T-helper 22 cell (primary cell): ENCODE results near the gene CBX8.

Source experiments
- DNase-seq: peaks from one replicate; pipeline ENCODE4 v3.0.0-alpha.2; 2020; ENCODE audit warnings: low read depth

Gene CBX8

GRCh38 chr17:79804856-79805696 is 8.2 kb upstream of the CBX8 start:
- no peak for DNase-seq

DNA sequence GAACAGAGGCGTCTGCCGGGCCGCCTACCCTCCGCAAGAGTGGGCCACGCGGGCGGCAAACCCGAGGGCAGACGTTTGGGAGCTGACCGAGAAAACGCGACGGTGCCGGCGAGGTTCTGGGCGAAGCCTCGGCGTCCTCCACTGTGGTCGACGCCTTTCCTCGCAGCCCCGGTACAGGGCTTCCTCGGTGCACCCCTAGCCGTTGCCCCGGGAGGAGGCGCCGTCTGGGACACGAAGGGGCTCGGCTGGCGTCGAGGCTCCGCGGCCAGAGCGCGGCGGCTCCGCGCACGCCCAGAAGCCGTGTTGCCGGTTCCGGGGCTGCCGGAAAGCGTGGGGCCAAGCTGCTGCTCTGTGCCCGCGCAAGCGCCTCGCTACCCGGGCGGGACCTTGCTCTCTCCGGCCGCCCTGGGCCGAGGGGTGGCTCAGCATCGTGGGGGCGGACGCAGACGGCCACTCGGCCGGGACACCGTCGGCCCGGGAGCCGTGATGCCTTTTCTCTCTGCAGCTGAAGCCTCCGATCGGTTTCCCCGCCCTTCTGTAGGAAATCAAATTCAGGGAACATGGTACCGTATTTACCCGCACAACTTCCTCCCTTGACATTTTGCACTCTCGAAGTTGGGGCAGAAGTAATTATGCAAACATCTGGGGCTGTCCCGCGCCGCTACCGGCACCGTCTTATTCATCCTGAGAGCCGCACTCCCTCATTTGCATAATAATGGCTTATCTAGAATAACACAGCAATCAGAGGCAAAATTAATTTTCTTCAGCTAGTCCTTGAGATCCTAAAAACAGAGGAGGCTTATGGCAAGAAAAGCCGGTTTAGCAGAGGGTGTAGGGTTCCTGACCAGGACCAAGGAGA is 7.3 kb upstream of the CBX8 start:
- DNase-seq, result no peak

DNA sequence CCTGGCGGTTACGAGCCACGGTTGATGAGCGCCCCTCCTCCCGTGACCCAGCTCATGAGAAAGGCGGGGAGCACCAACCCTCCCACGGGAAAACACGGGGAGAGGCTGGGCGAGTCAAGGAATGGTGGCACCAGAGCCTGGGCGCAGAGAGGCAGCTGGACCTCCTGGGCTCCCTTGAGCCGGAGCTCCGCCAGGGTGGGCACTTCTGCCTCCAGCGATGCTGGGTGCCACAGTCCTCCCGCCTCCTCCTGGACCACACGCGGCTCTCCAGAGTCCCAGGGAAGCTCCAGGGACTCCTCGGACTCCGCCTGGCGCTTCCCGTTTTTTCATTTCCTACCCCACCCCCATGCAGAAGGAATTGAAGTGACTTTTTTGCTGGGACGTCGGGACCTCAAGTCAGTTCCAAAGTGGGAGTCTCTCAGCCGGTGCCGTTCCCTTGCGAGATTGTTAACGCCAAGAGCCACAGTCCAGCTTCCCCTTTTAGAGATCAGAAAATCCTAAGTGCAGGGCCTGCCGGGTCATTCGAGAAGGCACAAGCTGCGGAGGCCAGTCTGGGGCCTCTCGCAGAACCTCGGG is 6.6 kb upstream of the CBX8 start:
- no peak for DNase-seq

GRCh38 chr17:79802736-79803420 is 6.0 kb upstream of the CBX8 start:
- no peak for DNase-seq

- no peak for DNase-seq
Observed at GRCh38 chr17:79802039-79802735, 5.3 kb upstream of the CBX8 start.

DNA sequence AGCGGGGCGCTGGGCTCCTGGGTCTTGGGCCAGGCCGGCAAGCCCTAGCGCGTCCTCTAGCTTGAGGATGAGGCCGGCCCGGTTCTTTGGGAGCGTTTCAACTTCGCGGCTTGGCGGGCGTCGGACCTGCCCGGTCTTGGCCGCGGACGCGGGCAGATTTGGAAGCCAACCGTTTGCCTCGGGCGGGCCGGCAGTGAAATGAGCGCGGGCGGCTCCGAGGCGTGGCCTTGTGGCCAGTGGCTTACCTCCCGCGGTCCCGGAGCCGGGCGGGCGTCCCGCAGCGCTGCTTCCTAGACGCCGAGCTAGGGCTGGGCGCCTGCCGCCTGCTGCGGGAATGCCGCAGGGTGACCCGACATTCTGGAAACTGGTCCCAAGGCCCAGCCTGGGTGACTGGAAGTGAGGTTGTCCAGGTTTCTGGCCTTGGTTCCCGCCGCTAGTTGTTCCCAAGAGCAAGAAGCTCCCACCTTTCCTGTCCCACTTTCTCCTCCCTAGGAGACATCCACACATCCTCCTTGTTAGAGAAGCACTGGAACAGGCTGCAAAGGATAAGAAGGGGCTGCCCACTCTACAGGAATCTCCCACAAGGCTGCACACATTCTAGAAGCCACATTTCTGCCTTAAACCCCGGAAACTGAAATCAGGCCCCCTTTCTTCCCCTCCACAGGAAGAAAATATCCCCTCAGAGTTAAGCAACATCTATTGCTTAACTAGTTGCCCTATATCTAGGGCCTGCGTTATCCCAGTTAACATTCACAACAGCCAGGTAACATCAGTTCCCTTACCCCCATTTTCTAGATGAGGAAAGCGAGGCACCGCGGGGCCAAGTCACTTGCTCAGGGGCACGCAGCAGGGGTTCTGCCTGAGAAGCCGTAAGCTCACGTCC is 4.5 kb upstream of the CBX8 start:
- DNase-seq, result no peak

DNA sequence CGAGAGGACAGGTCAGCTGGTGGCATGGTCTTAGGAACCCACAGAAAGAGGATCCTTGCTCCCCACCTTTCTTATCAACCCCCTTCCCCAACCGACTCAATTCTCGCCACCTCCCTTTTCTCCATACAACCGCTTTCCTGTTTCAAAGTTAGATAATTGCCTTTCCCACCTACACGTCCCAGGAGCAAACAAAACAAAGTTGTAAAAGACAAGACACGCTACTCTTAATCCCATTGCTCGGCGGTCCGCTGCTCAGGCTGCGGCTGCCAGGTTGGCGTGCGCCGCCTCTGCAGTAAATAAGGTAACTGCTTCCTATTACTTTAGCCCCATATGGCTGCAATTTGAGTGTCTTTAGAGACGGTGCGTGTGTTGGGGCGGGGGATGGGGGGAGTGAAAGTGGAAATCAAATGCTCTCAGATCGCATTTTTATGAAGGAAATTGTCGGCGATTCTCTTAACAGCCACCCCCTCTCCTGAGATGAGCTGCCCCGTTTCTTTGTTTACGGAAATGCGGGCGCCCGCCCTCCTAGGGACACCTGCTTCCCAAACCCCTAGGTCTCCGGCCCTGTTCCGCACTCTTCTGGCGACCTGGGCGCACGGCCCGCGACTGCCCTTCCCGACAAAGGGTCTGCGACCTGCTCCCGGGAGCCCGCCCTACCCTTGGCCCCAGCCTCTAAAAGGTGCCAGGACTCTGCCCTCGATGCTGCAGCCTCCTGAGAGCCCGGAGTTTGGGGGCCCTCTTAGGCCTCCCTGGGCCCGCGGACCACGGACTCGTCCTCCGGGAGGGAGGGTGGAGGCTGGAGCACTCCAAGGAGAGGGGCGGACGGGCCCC is 3.7 kb upstream of the CBX8 start:
- no peak for DNase-seq

DNA sequence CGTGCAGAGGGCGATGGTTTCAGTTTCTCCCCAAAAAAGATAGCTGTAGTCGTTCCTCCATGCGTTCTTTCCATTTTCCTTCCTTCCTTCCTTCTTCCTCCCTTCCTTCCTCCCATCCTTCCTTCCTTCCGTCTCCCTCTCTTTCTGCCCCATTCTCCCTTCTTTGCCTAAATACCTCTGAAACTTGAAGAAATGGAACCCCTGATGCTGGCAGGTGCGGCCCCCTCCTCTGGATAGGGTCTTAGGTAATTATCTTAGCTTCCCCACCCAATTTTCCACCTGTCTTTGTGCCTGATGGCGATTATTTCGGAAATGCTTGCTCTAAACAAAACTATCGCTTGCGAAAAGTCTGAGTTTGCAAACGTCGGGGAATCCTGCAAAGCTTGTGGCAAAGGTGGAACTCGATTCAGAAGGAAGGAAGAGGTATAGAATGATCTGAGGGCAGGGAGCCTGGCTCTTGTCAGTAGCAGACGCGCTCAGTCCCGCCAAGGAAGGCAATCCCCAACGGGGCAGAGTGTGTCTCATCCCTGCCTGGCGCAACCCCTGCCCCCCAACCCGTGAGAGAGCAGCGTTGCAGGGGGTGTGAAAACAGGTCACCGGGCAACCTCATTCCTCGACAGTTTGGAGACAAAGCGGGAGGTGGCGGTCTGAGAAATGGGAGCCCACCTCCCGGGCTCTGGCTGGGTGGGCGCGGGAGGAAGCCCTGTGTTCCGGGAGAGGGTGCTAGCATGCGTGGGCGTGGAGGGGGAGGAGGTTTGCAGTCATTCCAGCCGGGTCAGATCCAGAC is 2.9 kb upstream of the CBX8 start:
- no peak for DNase-seq

- no peak for DNase-seq
Observed at GRCh38 chr17:79799174-79799537, 2.3 kb upstream of the CBX8 start.

DNA sequence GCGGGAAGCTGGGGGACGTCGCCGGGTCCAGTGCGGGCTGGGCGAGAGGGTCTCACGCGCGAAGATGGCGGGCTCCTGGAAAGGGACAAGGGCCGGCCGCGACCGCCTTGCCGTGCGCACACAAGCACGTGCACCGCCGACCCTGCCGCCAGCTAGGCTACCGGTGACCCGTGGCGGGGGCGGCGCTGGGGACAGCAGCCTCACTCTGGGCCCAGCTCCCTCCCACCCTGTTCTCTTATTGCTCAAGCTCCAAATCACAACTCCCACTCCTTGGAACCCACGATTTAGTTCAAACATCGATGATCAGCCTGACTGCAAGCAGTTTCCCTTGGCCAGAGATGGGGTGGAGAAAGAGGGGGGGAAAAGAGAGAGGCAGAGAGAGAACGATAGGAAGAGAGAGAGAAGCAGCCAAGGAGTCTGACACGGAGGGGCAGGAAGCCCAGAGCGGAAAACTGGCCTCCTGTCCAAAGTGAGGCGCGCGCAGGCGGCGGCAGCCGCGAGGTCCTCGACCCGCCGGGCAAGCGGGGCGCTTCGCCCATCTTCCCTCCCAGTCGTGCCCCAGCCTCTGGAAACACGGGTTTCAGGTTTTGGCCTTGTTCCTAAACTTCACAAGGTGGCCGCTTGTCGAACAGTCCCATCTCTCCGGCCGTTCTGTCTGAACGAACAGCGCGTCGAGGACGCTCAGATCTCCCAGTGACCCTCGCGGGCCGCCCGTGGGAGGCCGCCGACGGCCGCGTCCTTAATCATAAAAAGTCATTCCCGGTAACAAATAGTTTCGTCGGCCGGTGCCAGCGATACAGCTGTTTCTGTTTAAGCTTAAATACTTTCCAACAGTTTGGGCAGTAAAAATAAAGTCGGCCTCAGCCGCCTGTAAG is 1.7 kb upstream of the CBX8 start:
- no peak for DNase-seq

GRCh38 chr17:79797492-79798298 is 818 bp upstream of the CBX8 start:
- no peak for DNase-seq

DNA sequence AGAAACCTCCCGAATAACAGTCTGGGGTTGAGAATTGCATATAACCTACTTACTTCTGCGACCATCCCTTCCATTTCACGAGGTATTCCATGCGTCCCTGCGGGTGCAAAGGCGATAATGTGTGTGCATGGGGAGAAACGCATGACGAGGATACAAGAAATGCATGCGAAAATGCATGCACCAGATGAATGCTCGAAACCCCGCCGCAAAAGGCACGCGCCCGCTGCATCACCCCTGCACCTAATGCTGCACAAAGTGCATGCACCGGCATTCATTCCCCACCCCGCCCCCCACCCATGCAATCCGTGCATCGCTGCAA is 474 bp downstream of the CBX8 start:
- no peak for DNase-seq

GRCh38 chr17:79795795-79796443 is 958 bp downstream of the CBX8 start:
- no peak for DNase-seq

DNA sequence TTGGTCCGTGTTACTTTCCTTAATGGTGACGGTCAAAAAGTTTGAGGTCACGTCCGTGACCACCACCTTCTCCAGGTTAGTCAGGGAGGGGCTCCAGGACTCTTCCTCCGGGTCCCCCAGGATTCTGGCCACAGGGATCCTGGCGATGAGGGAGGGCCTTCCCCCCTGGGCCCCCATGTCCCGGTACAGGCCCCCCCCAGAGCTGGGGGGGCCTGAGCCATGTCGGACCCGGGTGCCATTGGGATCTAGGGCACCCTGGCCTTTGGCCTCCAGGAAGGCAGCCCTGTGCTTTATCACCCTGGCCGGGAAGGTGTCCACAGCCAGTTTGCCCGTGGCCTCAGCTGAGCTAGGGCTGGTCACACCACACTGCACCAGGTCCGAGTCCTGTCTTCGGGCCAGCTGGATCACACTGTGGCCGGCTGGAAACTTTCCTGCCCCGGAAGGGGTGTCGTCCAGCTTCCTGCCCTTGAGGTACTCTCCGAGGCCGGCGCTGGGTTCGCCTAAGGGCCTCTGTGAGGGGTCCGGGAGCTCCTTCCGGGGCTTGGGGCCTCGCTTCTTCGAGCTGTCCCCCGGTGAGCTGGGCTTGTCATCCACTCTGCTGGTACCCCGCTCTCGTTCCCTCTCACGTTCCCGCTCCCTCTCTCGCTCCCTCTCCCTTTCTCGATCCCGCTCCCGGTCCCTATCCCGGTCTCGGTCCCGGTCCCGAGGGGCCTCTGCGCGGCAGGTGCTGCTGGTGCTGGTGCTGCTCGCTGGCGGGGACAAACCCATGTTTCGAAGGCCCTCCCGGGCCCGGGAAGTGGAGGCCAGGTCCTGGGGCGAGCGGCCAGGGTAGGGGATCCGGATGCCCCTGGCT is 2.0 kb downstream of the CBX8 start:
- no peak for DNase-seq

DNA sequence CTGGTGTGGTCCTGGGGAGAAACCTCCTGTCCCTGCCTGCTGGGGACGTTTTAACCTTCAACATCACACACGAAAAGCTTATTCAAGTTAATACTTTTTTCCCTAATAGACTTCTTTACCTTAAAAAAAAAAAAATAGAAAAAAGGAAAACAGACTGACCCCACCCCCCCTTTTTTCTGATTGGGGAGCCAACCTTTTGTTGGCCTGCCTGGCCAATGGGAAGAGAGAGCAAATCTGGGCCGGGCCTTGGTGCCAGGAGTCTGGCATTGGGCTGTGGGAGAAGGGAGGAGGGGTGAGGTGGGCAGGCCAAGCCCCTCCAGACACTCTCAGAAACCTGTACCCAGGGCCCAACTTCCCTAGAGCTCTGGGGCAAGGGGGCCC is 3.0 kb downstream of the CBX8 start:
- no peak for DNase-seq
